Bone marrow (tissue), 2 donors: Measurements from ENCODE around the gene EDNRA.
"Not testable (repeated sequence)": the region's sequence is repeated elsewhere in the genome, so short reads cannot be mapped to it uniquely, and the experiment has no call there.

ENCODE experiments used
- DNase-seq, 2 donors: peaks; one replicate each; lab custom pipeline; 2025; lab: John Stamatoyannopoulos, UW

EDNRA gene

DNA sequence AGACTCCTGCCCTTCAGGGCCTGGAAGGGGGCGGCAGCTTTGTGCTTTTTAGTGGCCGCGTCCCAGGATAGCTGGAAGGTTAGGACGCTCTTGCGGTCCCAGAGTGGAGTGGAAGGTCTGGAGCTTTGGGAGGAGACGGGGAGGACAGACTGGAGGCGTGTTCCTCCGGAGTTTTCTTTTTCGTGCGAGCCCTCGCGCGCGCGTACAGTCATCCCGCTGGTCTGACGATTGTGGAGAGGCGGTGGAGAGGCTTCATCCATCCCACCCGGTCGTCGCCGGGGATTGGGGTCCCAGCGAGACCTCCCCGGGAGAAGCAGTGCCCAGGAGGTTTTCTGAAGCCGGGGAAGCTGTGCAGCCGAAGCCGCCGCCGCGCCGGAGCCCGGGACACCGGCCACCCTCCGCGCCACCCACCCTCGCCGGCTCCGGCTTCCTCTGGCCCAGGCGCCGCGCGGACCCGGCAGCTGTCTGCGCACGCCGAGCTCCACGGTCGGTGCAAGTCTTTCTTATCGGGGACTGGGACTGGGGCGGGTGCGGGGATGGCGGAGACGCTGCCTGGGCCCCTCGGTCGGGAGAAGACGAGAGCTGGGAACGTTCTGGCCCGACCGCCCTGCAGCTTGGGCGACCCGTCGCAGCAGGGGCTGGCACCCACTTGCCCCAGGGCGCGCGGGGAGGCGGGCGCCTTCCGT is at the start of gene EDNRA:
Gene EDNRA (plus strand): TSS at position 207 of the 686 bp plus-strand sequence. CDS start 4,585 bp downstream, outside the sequence.
- no peak for DNase-seq

GRCh38 chr4:147434370-147434769 is 46.5 kb upstream of the EDNRA start:
- not testable (repeated sequence) for DNase-seq

- DNase-seq, result no peak
These were observed 40.5 kb upstream of the EDNRA start for GRCh38 chr4:147440442-147440841.

- no peak for DNase-seq
These were observed 33.1 kb upstream of the EDNRA start for GRCh38 chr4:147447786-147448185.

GRCh38 chr4:147453561-147454141 is 27.2 kb upstream of the EDNRA start:
- no peak for DNase-seq

- DNase-seq, result no peak
These were observed 24.2 kb upstream of the EDNRA start for GRCh38 chr4:147456706-147457105.

DNA sequence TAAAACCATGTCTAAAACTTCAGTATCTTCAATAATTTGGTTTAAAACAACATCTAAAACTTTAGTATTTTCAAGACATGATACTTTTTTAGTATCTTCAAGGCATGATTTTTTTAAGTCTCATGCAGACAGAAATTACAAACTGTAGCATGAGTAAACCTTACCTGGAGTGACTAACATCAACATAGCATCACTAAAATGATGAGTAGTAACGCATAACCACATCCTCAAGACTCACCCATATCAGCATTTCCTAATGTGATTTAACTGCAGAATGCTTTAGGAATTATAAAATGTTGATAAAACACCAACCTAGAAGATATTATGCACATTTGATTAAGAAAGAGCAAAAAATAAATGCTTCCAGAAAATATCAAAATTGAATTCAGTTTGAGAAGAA is 19.7 kb upstream of the EDNRA start:
- no peak for DNase-seq

DNA sequence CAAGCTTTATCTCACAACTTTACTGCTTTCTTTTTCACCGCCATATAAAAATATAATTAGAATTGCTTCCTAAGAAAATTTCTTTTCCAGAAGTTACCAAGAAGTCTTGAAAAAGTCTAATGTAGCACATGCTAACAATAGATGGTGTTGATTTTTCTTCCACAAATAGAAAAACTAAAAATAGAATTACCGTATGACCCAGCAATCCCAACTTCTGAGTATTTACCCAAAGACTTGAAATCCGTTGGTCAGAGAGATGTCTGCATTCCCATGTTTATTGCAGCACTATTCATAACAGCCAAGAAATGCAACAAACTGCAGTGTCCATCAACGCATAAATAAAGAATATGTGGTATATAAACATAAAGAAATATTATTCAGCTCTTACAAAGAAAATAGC is 17.8 kb upstream of the EDNRA start:
- no peak for DNase-seq

DNA sequence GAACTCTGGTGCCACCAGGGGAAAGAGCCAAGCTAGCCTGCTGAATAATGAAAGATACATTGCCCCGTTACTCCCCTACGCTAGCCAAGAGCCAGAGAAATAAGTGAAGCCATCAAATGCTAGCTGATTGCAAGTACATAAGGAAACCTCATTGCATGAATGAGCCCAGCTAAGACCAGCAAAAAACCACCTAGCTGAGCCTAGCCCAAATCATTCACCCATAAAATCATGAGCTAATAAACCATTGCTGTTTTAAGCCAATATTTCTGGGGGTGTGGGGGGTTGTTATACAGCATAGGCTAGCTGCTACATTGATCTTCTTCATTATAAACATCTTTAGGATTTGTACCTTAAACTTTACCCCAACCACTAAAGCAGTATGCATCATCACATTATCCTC is 15.4 kb upstream of the EDNRA start:
- DNase-seq, result no peak

GRCh38 chr4:147477439-147477838 is 3.5 kb upstream of the EDNRA start:
- no peak for DNase-seq

- no peak for DNase-seq
These were observed 1.5 kb upstream of the EDNRA start for GRCh38 chr4:147479376-147479775.

- no peak for DNase-seq
These were observed 1.1 kb upstream of the EDNRA start for GRCh38 chr4:147479786-147480185.

DNA sequence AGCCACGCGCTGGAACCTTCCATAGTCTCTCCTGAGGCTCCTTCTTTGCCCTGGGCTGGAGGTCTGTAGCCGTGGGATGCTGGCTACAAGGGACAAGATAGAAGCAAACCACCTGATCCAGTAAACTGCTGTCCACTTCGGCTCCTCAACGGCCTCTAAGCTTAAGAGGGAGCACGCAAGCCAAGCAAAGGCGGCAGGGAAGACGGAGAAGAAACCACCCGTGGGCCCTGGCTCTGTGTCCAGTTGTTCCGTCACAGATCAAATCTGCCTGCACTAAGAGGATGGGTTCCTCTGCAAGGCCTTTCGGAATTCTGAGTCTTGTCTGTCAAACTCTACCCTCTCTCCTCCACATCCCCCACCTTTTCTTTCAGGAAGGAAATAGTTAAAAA is 401 bp upstream of the EDNRA start:
- DNase-seq, result no peak

GRCh38 chr4:147481577-147482109 is 746 bp downstream of the EDNRA start:
- no peak for DNase-seq

GRCh38 chr4:147482281-147482680 is 1.4 kb downstream of the EDNRA start:
- DNase-seq, result no peak

GRCh38 chr4:147485167-147485566 is 4.3 kb downstream of the EDNRA start:
- DNase-seq, result no peak

DNA sequence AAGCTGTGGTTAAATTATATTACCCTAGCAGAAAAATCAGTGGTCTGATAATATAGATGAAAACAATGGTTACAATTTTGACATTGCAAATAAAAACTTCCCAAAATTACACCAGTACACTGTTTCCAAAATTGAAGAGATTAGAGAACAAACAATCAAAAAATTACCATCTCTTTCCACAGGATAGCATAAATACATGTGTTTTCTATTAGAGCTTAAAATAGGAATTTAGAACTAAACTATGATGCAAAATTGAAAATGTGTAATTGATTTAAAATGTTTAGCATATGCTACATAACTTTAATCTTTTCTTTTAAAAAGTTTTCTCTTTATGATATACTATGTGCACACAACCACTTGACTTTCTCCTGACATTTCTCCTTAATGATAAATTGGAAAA is 6.7 kb downstream of the EDNRA start:
- no peak for DNase-seq

- DNase-seq, result no peak
These were observed 7.7 kb downstream of the EDNRA start for GRCh38 chr4:147488556-147488955.

DNA sequence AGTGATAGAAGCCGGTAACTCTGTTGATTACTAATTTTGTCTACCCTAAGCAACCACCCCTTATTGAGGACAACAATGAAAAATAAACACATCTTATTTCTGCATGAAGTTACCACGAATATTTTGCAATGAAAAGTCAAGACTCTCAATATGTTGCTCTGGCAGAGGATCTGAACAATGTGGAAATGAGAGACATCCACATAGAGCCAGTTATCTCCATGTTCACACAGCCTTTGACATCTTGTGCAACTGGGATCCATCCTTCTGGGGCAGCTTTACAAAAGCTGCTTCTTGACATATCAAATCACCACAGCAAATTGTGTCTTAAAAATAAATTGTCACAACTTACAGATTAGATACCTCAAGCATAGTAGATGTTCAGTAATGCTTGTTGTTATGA is 10.2 kb downstream of the EDNRA start:
- no peak for DNase-seq

DNA sequence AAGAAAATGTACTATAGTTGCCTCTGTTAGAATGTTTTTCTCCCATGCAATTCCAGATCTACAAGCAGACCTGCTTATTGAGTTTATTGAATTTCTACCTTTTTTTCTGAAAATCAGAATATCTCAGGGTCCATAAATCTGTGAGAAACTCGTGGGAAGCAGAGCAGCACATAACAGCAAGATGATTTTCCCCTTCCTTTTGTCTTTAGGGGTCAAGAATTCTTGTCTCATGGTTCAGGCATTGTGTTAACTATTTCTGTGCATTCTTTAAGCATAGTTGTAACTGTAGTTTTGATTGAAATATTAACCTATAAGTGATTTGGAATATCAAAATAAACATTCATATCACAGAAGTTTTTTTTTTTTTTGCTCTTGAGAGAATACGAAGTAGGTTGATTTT is 11.4 kb downstream of the EDNRA start:
- DNase-seq, result no peak

GRCh38 chr4:147492761-147493160 is 11.9 kb downstream of the EDNRA start:
- DNase-seq, result no peak

- DNase-seq, result no peak
These were observed 12.4 kb downstream of the EDNRA start for GRCh38 chr4:147493307-147493706.

- DNase-seq, result no peak
These were observed 13.4 kb downstream of the EDNRA start for GRCh38 chr4:147494301-147494700.

DNA sequence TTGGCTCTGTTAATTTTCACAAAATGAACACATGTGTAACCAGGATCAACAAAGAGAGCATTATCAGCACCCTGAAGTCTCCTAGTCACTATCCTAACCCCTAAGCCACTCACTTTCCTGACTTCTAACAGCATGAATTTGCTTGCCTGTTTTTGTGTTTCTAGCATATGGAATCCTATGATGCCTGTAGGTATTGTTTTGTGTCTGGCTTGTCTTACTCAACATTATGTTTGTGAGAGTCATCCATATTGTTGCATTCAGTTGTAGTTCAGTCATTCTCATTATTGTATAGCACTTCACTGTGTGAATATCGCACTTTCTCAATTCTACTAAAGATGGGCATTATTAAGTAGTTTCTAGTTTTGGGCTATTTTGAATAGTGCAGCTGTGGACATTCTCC is 15.6 kb downstream of the EDNRA start:
- DNase-seq, result no peak
